GM23248 (cell line): ENCODE data around the gene HMCN1.

ENCODE experiments used
- EZH2 ChIP-seq: fragments of 200-600 bp; sonication (generic); IDR thresholded peaks from 2 replicates; pipeline ENCODE4 v1.6.1; 2018; ENCODE audit warnings: antibody characterized with exemption, mild to moderate bottlenecking; ENCODE audit not compliant: insufficient read depth, poor library complexity, severe bottlenecking
- EZH2phosphoT487 ChIP-seq: fragments of 200-600 bp; sonication (generic); IDR thresholded peaks from 2 replicates; pipeline ENCODE4 v1.6.1; 2018; ENCODE audit warnings: antibody characterized with exemption, moderate library complexity, mild to moderate bottlenecking, low read depth; ENCODE audit not compliant: insufficient read depth

- TF ChIP-seq EZH2phosphoT487 (no peak), EZH2 (no peak)
These were observed 473.3 kb downstream of the HMCN1 start for GRCh38 chr1:186207391-186208085.
